Subcutaneous adipose tissue (tissue), 4 donors: ENCODE results near the gene BAHD1. TPM values are rescaled to one million over a fixed set of nuclear protein-coding genes. Genes with fewer than 3 reads are reported as not detected.

Source experiments
- CTCF ChIP-seq: fragments of 450-650 bp; IDR thresholded peaks from one replicate; pipeline ENCODE4 v1.5.1; 2016; ENCODE audit warnings: low read depth, mild to moderate bottlenecking, control low read depth, antibody characterized with exemption, moderate library complexity
- total RNA-seq, 4 donors: library from RNA; depleted of rRNA; stranded (reverse); fragments of >200 nt; gene quantifications; one replicate each; pipeline ENCODE4 v1.1.0, GENCODE V29; 2016

Gene BAHD1
- total RNA-seq, 4 donors from 2014 or later = 4.1 to 17.1 (median 9.1) TPM

GRCh38 chr15:40427188-40427587, 13.6 kb upstream of the BAHD1 start:
- TF ChIP-seq CTCF = no peak

GRCh38 chr15:40428185-40428584, 12.6 kb upstream of the BAHD1 start:
- TF ChIP-seq CTCF = no peak

- TF ChIP-seq CTCF = no peak
Observed at GRCh38 chr15:40429068-40429710, 11.6 kb upstream of the BAHD1 start.

GRCh38 chr15:40430271-40430805, 10.4 kb upstream of the BAHD1 start:
- no peak for TF ChIP-seq CTCF

- no peak for TF ChIP-seq CTCF
Observed at GRCh38 chr15:40435023-40435709, 5.6 kb upstream of the BAHD1 start.

- no peak for TF ChIP-seq CTCF
Observed at GRCh38 chr15:40435710-40436089, 5.1 kb upstream of the BAHD1 start.

- no peak for TF ChIP-seq CTCF
Observed at GRCh38 chr15:40436116-40436891, 4.4 kb upstream of the BAHD1 start.
